GM12891 (cell line): Measurements from ENCODE around the gene ARL13A.
"Not testable (repeated sequence)": the region's sequence is repeated elsewhere in the genome, so short reads cannot be mapped to it uniquely, and the experiment has no call there.

Experiments
- POLR2A ChIP-seq: IDR thresholded peaks from 2 replicates; pipeline ENCODE4 v1.6.1; 2011; ENCODE audit warnings: low read depth, low read length, control low read depth
- POLR2AphosphoS5 ChIP-seq: IDR thresholded peaks from 2 replicates; pipeline ENCODE4 v1.6.1; 2011; ENCODE audit warnings: low read depth, low read length, control low read depth

DNA sequence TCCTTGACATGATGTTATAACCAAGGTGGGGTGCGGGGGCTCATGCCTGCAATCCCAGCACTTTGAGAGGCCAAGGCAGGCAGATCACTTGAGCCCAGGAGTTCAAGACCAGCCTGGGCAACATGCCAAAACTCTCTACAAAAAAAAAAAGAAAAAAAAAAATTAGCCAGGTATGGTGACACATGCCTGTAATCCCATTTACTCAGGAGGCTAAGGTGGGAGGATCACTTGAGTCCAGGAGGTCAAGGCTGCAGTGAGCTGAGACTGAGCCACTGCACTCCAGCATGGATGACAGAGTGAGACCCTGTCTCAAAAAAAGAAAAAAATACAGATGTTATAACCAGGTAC, 12.0 kb downstream of the ARL13A start:
- TF ChIP-seq POLR2A, POLR2AphosphoS5: not testable (repeated sequence)
